OCI-LY3 (cell line): ENCODE results near the gene NPSR1.

Source experiments
- H2AFZ ChIP-seq: fragments of 200-600, 300-600 bp; shearing (Covaris generic); 2 replicates; pipeline ENCODE4 v1.6.0; 2014; ENCODE audit warnings: antibody characterized with exemption, low read depth, low read length
- H3K27ac ChIP-seq: fragments of 200-600, 300-600 bp; sonication (generic); 2 replicates; pipeline ENCODE4 v1.5.1; 2014; ENCODE audit warnings: mild to moderate bottlenecking, low read length, moderate library complexity, mixed read lengths
- H3K27me3 ChIP-seq: fragments of 200-600, 300-600 bp; sonication (generic); 2 replicates; pipeline ENCODE4 v1.6.1; 2014; ENCODE audit warnings: low read depth, low read length, mixed read lengths
- H3K36me3 ChIP-seq: fragments of 200-600, 300-600 bp; sonication (generic); replicated peaks from 2 replicates; pipeline ENCODE3; 2014; ENCODE audit warnings: low read depth, low read length, mixed read lengths
- H3K4me1 ChIP-seq: fragments of 300-600, 200-600 bp; sonication (generic); 2 replicates; pipeline ENCODE4 v1.6.1; 2014; ENCODE audit warnings: low read length, mixed read lengths
- H3K4me2 ChIP-seq: fragments of 200-600, 300-600 bp; sonication (generic); 2 replicates; pipeline ENCODE4 v1.6.1; 2014; ENCODE audit warnings: low read length, mixed read lengths
- H3K4me3 ChIP-seq: fragments of 300-600, 200-600 bp; sonication (generic); 2 replicates; pipeline ENCODE4 v1.5.1; 2014; ENCODE audit warnings: antibody characterized with exemption, mild to moderate bottlenecking, low read length, moderate library complexity
- H3K79me2 ChIP-seq: fragments of 300-600, 200-600 bp; shearing (Covaris generic); 2 replicates; pipeline ENCODE4 v1.6.1; 2014; ENCODE audit warnings: mild to moderate bottlenecking, low read length, mixed read lengths
- H3K9ac ChIP-seq: fragments of 300-600, 200-600 bp; shearing (Covaris generic); 2 replicates; pipeline ENCODE4 v1.6.0; 2014; ENCODE audit warnings: mild to moderate bottlenecking, low read length, moderate library complexity
- H3K9me3 ChIP-seq: fragments of 200-600, 300-600 bp; shearing (Covaris generic); 2 replicates; pipeline ENCODE4 v1.6.1; 2014; ENCODE audit warnings: low read length, mixed read lengths; ENCODE audit not compliant: insufficient read depth
- H4K20me1 ChIP-seq: fragments of 200-600, 300-600 bp; sonication (generic); 2 replicates; pipeline ENCODE4 v1.6.1; 2016; ENCODE audit warnings: low read length, mixed read lengths; ENCODE audit not compliant: insufficient read depth
- CTCF ChIP-seq: fragments of 200-600, 300-600 bp; sonication (generic); IDR thresholded peaks from 2 replicates; pipeline ENCODE4 v1.5.1; 2014; ENCODE audit warnings: antibody characterized with exemption, low read length, low read depth
- EZH2phosphoT487 ChIP-seq: fragments of 200-600 bp; shearing (Covaris generic); IDR thresholded peaks from 2 replicates; pipeline ENCODE4 v1.6.1; 2018; ENCODE audit warnings: antibody characterized with exemption, mixed run types, low read depth

Gene NPSR1

GRCh38 chr7:34756025-34756437 lies 98.0 kb downstream of the NPSR1 start:
- Histone ChIP-seq H3K27ac (no peak overlapping the region), H3K36me3 (no peaks in the 10 kb centered on the region), H3K4me1 (no peaks in the 10 kb centered on the region), H3K27me3 (peaks cover 6% of the 10 kb centered on the region; the same call in 1 of the 2 replicates), H3K9me3 (no peaks in the 10 kb centered on the region), H3K4me2 (no peak overlapping the region), H3K4me3 (no peak overlapping the region), H4K20me1 (no peaks in the 10 kb centered on the region), H3K79me2 (no peaks in the 10 kb centered on the region), H2AFZ (no peak overlapping the region), H3K9ac (no peak overlapping the region)
- no peak for TF ChIP-seq EZH2phosphoT487
- TF ChIP-seq CTCF: no peak

DNA sequence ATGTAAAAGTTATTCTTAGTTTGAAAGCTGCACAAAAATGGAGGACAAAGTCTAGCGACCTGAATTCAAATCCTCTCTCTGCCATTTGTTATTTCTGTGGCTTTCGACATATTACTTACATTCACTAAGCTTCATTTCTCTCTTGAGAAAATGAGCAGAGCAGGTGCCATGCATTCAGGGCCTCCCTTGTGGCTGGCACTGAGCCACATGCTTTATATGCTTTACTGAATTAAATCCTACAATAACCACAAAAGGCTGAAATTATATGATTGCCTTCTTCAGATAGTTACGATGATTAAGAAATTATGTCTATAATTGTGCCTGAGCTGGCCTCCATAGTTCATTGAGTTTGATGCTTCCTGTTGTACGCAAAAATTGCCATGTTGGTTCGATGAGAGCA lies 98.7 kb downstream of the NPSR1 start:
- H3K79me2 ChIP-seq: no peaks in the 10 kb centered on the region
- H3K27me3 ChIP-seq: peaks cover 9% of the 10 kb centered on the region; the same call in 1 of the 2 replicates
- H3K4me2 ChIP-seq: no peak overlapping the region
- no peak overlapping the region for H2AFZ ChIP-seq
- H3K4me3 ChIP-seq: no peak overlapping the region
- no peaks in the 10 kb centered on the region for H3K36me3 ChIP-seq
- no peak overlapping the region for H3K9ac ChIP-seq
- no peak overlapping the region for H3K27ac ChIP-seq
- TF ChIP-seq CTCF (no peak), EZH2phosphoT487 (no peak)
- H3K9me3 ChIP-seq: no peaks in the 10 kb centered on the region
- no peaks in the 10 kb centered on the region for H3K4me1 ChIP-seq
- no peaks in the 10 kb centered on the region for H4K20me1 ChIP-seq

DNA sequence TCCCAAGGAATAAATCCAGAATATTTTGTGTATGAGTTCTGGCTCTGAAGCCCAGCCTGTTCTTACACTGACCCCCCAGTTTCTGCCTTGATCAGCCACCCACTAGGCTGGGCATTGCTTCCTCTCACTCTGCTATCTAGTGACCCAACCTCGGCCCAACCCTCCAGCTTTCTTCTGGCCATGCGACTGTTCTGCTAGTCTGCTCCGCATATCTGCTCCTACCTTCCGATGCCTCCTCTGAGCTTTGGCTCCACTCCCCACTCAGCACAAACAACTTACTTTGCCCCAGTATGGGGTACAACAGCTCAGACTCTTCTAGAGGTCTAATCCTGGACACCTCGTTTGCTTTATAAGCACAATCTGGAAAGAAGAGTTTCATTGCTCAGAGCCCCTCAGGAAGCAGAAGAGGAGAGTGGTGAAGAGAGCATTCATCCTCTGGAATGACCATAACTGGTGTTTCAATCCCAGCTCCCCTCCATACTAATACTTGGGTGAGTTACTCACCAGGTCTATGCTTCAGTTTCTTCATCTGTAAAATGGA lies 99.6 kb downstream of the NPSR1 start:
- no peaks in the 10 kb centered on the region for H3K36me3 ChIP-seq
- H3K9ac ChIP-seq: no peak overlapping the region
- H3K27me3 ChIP-seq: peaks cover 16% of the 10 kb centered on the region
- no peak overlapping the region for H2AFZ ChIP-seq
- H3K79me2 ChIP-seq: no peaks in the 10 kb centered on the region
- H3K27ac ChIP-seq: no peak overlapping the region
- no peak for TF ChIP-seq EZH2phosphoT487
- no peak for TF ChIP-seq CTCF
- no peaks in the 10 kb centered on the region for H3K4me1 ChIP-seq
- H3K4me3 ChIP-seq: no peak overlapping the region
- H4K20me1 ChIP-seq: no peaks in the 10 kb centered on the region
- no peak overlapping the region for H3K4me2 ChIP-seq
- no peaks in the 10 kb centered on the region for H3K9me3 ChIP-seq

DNA sequence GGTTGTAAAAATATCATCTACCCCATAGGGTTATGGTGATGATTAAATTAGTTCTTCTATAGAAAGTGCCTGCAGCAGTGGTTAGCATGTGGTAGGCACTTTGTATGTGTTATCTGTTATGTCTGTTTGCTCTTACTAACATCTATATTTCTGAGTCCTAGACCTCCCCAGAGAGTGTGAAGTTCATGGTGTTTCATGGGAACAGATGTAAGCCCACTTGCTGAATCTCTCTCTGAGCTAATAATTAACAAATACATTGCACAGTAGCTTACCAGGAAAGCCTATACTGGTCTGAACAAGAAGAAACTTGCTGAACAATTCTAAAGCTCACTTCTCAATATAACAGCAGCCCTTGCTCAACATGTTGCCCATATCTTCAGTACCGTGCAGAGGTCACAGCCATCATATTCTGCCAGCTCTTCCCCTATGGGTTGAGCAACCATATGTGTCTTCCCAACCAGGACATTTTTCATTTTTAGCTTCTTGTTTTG lies 100.1 kb downstream of the NPSR1 start:
- Histone ChIP-seq H3K4me3 (no peak overlapping the region), H3K4me2 (no peak overlapping the region)
- TF ChIP-seq EZH2phosphoT487 (no peak), CTCF (no peak)

More for the DNA sequence above, 100.1 kb downstream of the NPSR1 start:
- Histone ChIP-seq H3K9me3 (no peaks in the 10 kb centered on the region), H3K4me1 (no peaks in the 10 kb centered on the region), H2AFZ (no peak overlapping the region), H3K27ac (no peak overlapping the region), H3K36me3 (no peaks in the 10 kb centered on the region), H3K79me2 (no peaks in the 10 kb centered on the region), H3K9ac (no peak overlapping the region), H3K27me3 (peaks cover 16% of the 10 kb centered on the region), H4K20me1 (no peaks in the 10 kb centered on the region)
